SK-N-SH (cell line): Measurements from ENCODE around the gene WWC2. TPM values are rescaled to one million over a fixed set of nuclear protein-coding genes. Genes with fewer than 3 reads are reported as not detected.
"Not testable (repeated sequence)": the region's sequence is repeated elsewhere in the genome, so short reads cannot be mapped to it uniquely, and the experiment has no call there.

ENCODE experiments used
- CTCF ChIA-PET: fragments of 300-600, 350-600 bp; formaldehyde crosslinking; extraction: SDS; loops from one replicate; lab custom pipeline; 2021; lab: Yijun Ruan, JAX
- POLR2A ChIA-PET: fragments of 350-600 bp; sonication (Branson Sonifier 250); formaldehyde crosslinking; extraction: SDS; loops from one replicate; lab custom pipeline; 2020; ENCODE audit warnings: antibody characterized with exemption, inconsistent platforms; lab: Yijun Ruan, JAX
- DNase-seq: peaks from one replicate; pipeline ENCODE4 v3.0.0; 2012
- H2AFZ ChIP-seq: fragments of 200-600 bp; sonication (generic); 2 replicates; pipeline ENCODE4 v1.8.1; 2016; ENCODE audit warnings: antibody characterized with exemption, mild to moderate bottlenecking, low read depth
- H3F3A ChIP-seq: fragments of 200-600 bp; sonication (generic); replicated peaks from 2 replicates; pipeline ENCODE3; 2016; ENCODE audit warnings: antibody characterized with exemption, mild to moderate bottlenecking; ENCODE audit not compliant: insufficient read depth
- H3K27ac ChIP-seq, 2 experiments: fragments of 200-500 bp in 1 of 2; fragments of 200-600 bp in 1 of 2; sonication (Bioruptor generic) in 1 of 2; sonication (generic), shearing (Covaris generic) in 1 of 2; 2 replicates each; pipeline versions ENCODE4 v1.5.1 to v1.6.1; 2014 to 2016; ENCODE audit warnings: low read depth in 2 of 2, inconsistent platforms in 1 of 2, low read length in 1 of 2, mild to moderate bottlenecking in 1 of 2, mixed read lengths in 1 of 2
- H3K27me3 ChIP-seq: fragments of 200-600 bp; sonication (generic), shearing (Covaris generic); 2 replicates; pipeline ENCODE4 v1.6.1; 2016; ENCODE audit warnings: mixed run types; ENCODE audit not compliant: insufficient read depth
- H3K36me3 ChIP-seq, 2 experiments: fragments of 200-500 bp in 1 of 2; fragments of 200-600 bp in 1 of 2; sonication (Bioruptor generic) in 1 of 2; sonication (generic) in 1 of 2; replicated peaks in 1 of 2; 2 replicates each; pipeline versions ENCODE3 to v1.5.1; 2014 to 2016; ENCODE audit warnings: low read length in 1 of 2, mild to moderate bottlenecking in 1 of 2; ENCODE audit not compliant: insufficient read depth in 2 of 2, control insufficient read depth in 1 of 2
- H3K4me1 ChIP-seq, 2 experiments: fragments of 200-500 bp in 1 of 2; fragments of 200-600 bp in 1 of 2; sonication (Bioruptor generic) in 1 of 2; sonication (generic), shearing (Covaris generic) in 1 of 2; 2 replicates each; pipeline versions ENCODE4 v1.5.1 to v1.6.1; 2014 to 2016; ENCODE audit warnings: low read depth in 1 of 2, low read length in 1 of 2, mixed run types in 1 of 2; ENCODE audit not compliant: insufficient read depth in 2 of 2, control insufficient read depth in 1 of 2
- H3K4me2 ChIP-seq: fragments of 200-600 bp; sonication (generic), shearing (Covaris generic); 2 replicates; pipeline ENCODE4 v1.6.1; 2017; ENCODE audit warnings: mixed run types
- H3K4me3 ChIP-seq, 2 experiments: fragments of 200-500 bp in 1 of 2; fragments of 200-600 bp in 1 of 2; sonication (Bioruptor generic) in 1 of 2; sonication (generic), shearing (Covaris generic) in 1 of 2; 2 replicates each; pipeline versions ENCODE4 v1.5.1 to v1.8.1; 2014 to 2016; ENCODE audit warnings: low read depth in 2 of 2, inconsistent platforms in 1 of 2, low read length in 1 of 2, mild to moderate bottlenecking in 1 of 2, mixed read lengths in 1 of 2, moderate library complexity in 1 of 2
- H3K79me2 ChIP-seq: fragments of 200-600 bp; sonication (generic); 2 replicates; pipeline ENCODE4 v1.8.1; 2017; ENCODE audit warnings: mild to moderate bottlenecking; ENCODE audit not compliant: insufficient read depth
- H3K9ac ChIP-seq: fragments of 200-600 bp; sonication (generic); 2 replicates; pipeline ENCODE4 v1.6.1; 2017; ENCODE audit warnings: mixed run types
- H3K9me2 ChIP-seq: fragments of 200-600 bp; sonication (generic); 2 replicates; pipeline ENCODE4 v1.6.1; 2017; ENCODE audit warnings: mixed run types
- H3K9me3 ChIP-seq: fragments of 200-600 bp; sonication (generic); 2 replicates; pipeline ENCODE4 v1.6.1; 2017; ENCODE audit warnings: mixed run types, mild to moderate bottlenecking, moderate library complexity
- H4K20me1 ChIP-seq: fragments of 200-600 bp; sonication (generic); 2 replicates; pipeline ENCODE4 v1.6.1; 2017; ENCODE audit warnings: mild to moderate bottlenecking, mixed run types; ENCODE audit not compliant: insufficient read depth
- ELF1 ChIP-seq: IDR thresholded peaks from 2 replicates; pipeline ENCODE4 v1.4.0; 2012
- EP300 ChIP-seq, 2 experiments: IDR thresholded peaks; 2 replicates each; pipeline versions ENCODE4 v1.4.0 to v1.6.1; 2012; ENCODE audit warnings: borderline replicate concordance in 1 of 2, low read depth in 1 of 2, low read length in 1 of 2
- FOSL2 ChIP-seq: IDR thresholded peaks from 2 replicates; pipeline ENCODE4 v1.4.0; 2012; ENCODE audit warnings: low read depth, mild to moderate bottlenecking, moderate library complexity, borderline replicate concordance
- FOXM1 ChIP-seq: IDR thresholded peaks from 2 replicates; pipeline ENCODE4 v1.4.0; 2012; ENCODE audit warnings: low read depth, mild to moderate bottlenecking
- RFX5 ChIP-seq: IDR thresholded peaks from 2 replicates; pipeline ENCODE4 v1.6.1; 2012; ENCODE audit warnings: mild to moderate bottlenecking, improper control_type of control experiment, low read length
- SIN3A ChIP-seq: IDR thresholded peaks from 2 replicates; pipeline ENCODE4 v1.6.1; 2012; ENCODE audit warnings: low read depth, mild to moderate bottlenecking, low read length, moderate library complexity, borderline replicate concordance
- TAF1 ChIP-seq: IDR thresholded peaks from 2 replicates; pipeline ENCODE4 v1.6.1; 2012; ENCODE audit warnings: low read depth, mild to moderate bottlenecking, low read length, moderate library complexity, borderline replicate concordance
- TCF12 ChIP-seq: IDR thresholded peaks from 2 replicates; pipeline ENCODE4 v1.4.0; 2012
- WGBS: methylation state at CpG from one replicate; pipeline ENCODE4 v1.1.6; 2017; ENCODE audit warnings: low lambda C conversion rate; 5-methylcytosine and 5-hydroxymethylcytosine counted together
- polyA plus RNA-seq, 3 experiments: library from polyadenylated mRNA; depleted of rRNA; stranded (reverse); fragments of >200 nt; gene quantifications; 2 replicates each; pipeline ENCODE4 v1.2.3, GENCODE V29; 2012
- TF ChIP-seq, protein P1 (sequence below): fragments of 200-600 bp; sonication (generic); IDR thresholded peaks from 2 replicates; pipeline ENCODE4 v1.6.1; 2017; ENCODE audit warnings: antibody characterized with exemption, mild to moderate bottlenecking, moderate library complexity
- TF ChIP-seq, protein P2 (sequence below): IDR thresholded peaks from 2 replicates; pipeline ENCODE4; 2012
- TF ChIP-seq, protein P3 (sequence below): IDR thresholded peaks from 2 replicates; pipeline ENCODE4 v1.4.0; 2012; ENCODE audit warnings: low read depth, borderline replicate concordance

The WWC2 gene
- polyA plus RNA-seq, 1 of the 3 experiments (the other 2 are of a cell fraction), result 18.4 TPM

DNA sequence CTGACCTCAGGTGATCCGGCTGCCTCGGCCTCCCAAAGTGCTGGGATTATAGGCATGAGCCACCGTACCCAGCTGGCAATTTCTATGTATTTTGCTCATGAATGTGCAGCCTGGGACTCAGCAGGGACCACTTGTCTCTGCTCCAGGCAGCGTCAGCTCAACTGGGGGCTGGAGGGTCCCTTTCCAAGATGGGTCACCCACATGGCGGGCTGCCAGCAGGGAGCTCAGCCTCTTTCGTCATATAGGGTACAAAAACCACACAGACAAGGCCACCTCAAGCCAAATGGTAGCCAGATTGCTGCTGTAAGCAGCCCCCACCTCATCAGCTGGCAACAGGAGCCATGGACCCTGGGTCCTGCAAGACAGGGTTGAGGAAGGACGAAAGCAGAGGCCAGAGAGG is 225.6 kb downstream of the WWC2 start:
- no peaks in the 10 kb centered on the region for H3K79me2 ChIP-seq
- ChIA-PET CTCF (no interaction called here), POLR2A (no interaction called here)
- no peaks in the 10 kb centered on the region for H4K20me1 ChIP-seq
- 94% methylated on average over 7 of the region's 7 CpGs for WGBS
- TF ChIP-seq RFX5 (no peak), FOSL2 (no peak), TCF12 (no peak), TAF1 (no peak), ELF1 (no peak), SIN3A (no peak), FOXM1 (no peak), EP300 (IDR thresholded peaks at IDR 0.05; ENCODE audit: borderline replicate concordance in 1 of 2, low read depth in 1 of 2, low read length in 1 of 2) (no peak)
- TF ChIP-seq, protein P1, sequence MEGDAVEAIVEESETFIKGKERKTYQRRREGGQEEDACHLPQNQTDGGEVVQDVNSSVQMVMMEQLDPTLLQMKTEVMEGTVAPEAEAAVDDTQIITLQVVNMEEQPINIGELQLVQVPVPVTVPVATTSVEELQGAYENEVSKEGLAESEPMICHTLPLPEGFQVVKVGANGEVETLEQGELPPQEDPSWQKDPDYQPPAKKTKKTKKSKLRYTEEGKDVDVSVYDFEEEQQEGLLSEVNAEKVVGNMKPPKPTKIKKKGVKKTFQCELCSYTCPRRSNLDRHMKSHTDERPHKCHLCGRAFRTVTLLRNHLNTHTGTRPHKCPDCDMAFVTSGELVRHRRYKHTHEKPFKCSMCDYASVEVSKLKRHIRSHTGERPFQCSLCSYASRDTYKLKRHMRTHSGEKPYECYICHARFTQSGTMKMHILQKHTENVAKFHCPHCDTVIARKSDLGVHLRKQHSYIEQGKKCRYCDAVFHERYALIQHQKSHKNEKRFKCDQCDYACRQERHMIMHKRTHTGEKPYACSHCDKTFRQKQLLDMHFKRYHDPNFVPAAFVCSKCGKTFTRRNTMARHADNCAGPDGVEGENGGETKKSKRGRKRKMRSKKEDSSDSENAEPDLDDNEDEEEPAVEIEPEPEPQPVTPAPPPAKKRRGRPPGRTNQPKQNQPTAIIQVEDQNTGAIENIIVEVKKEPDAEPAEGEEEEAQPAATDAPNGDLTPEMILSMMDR, result no peak
- TF ChIP-seq, protein P2, sequence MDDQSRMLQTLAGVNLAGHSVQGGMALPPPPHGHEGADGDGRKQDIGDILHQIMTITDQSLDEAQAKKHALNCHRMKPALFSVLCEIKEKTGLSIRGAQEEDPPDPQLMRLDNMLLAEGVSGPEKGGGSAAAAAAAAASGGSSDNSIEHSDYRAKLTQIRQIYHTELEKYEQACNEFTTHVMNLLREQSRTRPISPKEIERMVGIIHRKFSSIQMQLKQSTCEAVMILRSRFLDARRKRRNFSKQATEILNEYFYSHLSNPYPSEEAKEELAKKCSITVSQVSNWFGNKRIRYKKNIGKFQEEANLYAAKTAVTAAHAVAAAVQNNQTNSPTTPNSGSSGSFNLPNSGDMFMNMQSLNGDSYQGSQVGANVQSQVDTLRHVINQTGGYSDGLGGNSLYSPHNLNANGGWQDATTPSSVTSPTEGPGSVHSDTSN, result no peak
- TF ChIP-seq, protein P3, sequence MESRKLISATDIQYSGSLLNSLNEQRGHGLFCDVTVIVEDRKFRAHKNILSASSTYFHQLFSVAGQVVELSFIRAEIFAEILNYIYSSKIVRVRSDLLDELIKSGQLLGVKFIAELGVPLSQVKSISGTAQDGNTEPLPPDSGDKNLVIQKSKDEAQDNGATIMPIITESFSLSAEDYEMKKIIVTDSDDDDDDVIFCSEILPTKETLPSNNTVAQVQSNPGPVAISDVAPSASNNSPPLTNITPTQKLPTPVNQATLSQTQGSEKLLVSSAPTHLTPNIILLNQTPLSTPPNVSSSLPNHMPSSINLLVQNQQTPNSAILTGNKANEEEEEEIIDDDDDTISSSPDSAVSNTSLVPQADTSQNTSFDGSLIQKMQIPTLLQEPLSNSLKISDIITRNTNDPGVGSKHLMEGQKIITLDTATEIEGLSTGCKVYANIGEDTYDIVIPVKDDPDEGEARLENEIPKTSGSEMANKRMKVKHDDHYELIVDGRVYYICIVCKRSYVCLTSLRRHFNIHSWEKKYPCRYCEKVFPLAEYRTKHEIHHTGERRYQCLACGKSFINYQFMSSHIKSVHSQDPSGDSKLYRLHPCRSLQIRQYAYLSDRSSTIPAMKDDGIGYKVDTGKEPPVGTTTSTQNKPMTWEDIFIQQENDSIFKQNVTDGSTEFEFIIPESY, result no peak
- no peak overlapping the region for H3K9ac ChIP-seq
- H3K36me3 ChIP-seq, result no peaks in the 10 kb centered on the region
- H2AFZ ChIP-seq, result no peak overlapping the region
- peaks cover 0 to 8% of the 10 kb centered on the region in 2 experiments; a peak in 1 of 4 replicates for H3K4me1 ChIP-seq
- no peak overlapping the region for H3K27ac ChIP-seq
- H3K9me3 ChIP-seq, result no peaks in the 10 kb centered on the region
- no peak overlapping the region for H3K4me2 ChIP-seq
- DNase-seq, result no peak
- no peaks in the 10 kb centered on the region for H3K27me3 ChIP-seq
- H3K4me3 ChIP-seq, result no peak overlapping the region
- no peaks in the 10 kb centered on the region for H3K9me2 ChIP-seq
- no peaks in the 10 kb centered on the region for H3F3A ChIP-seq

DNA sequence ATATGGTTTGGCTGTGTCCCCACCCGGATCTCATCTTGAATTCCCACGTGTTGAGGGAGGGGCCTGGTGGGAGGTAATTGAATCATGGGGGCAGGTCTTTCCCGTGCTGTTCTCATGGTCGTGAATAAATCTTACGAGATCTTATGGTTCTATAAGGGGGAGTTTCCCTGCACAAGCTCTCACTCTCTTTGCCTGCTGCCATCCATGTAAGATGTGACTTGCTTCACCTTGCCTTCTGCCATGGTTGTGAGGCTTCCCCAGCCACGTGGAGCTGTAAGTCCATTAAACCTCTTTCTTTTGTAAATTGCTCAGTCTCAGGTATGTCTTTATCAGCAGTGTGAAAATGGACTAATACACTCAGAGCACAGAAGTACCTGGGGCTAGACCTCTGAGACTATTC is 227.3 kb downstream of the WWC2 start:
- H3K79me2 ChIP-seq, H3K27ac ChIP-seq, H3F3A ChIP-seq, H3K9me3 ChIP-seq, H3K27me3 ChIP-seq, H3K36me3 ChIP-seq, CTCF ChIA-PET, H4K20me1 ChIP-seq, H3K4me2 ChIP-seq, POLR2A ChIA-PET, H3K9me2 ChIP-seq, H3K4me3 ChIP-seq, DNase-seq, H3K9ac ChIP-seq, H3K4me1 ChIP-seq, H2AFZ ChIP-seq: not testable (repeated sequence)
- WGBS, result 60% methylated on average over 6 of the region's 6 CpGs
